H54 (cell line): ENCODE results near the gene AKR1D1.
"Not testable (repeated sequence)": the region's sequence is repeated elsewhere in the genome, so short reads cannot be mapped to it uniquely, and the experiment has no call there.

Experiments
- DNase-seq: peaks from one replicate; pipeline ENCODE4 v3.0.0; 2011; ENCODE audit warnings: low spot score, mixed read lengths; ENCODE audit not compliant: insufficient read length
- FAIRE-seq: peaks from 3 replicates; lab custom pipeline; 2011; peaks lifted over from hg19 to GRCh38; lab: Jason Lieb, UNC
- POLR2A ChIP-seq: IDR thresholded peaks from 2 replicates; pipeline ENCODE4 v1.6.1; 2011; ENCODE audit warnings: low read depth, mild to moderate bottlenecking, low read length

Gene AKR1D1

DNA sequence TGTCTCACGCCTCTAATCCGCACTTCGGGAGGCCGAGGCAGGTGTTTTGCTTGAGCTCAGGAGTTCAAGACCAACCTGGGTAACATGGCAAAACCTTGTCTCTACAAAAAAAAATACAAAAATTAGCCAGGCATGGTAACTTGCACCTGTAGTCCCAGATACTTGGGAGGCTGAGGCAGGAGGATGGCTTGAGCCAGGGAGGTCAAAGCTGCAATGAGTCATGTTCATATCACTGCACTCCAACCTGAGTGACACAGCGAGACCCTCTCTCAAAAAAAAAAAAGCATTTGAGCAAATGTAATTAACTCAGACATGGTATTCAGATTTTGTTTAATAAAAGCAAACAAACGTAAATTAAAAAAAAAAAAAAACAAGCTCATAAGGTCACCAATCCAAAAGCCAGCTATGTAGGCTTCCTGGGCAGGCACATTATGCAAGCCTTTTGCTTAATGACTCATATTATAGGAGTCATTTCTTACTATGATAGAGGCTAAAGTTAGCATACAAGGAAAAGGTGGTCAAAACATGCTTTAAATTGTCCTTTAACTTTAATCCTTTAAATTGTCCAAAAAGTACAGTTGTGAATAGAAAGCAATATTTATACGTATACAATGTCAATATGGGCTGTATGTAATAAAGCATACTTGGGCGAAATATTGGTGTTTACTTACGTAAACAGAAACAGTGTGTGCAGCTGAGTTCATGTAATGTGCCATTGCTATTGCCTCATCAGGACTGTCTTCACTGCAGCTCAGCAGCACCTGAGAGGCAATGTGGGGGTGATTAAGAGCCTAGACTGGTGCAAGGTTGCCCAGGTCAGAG, 13.0 kb downstream of the AKR1D1 start:
- TF ChIP-seq POLR2A: no peak
- DNase-seq: peak; percentile 30
- no peak for FAIRE-seq

DNA sequence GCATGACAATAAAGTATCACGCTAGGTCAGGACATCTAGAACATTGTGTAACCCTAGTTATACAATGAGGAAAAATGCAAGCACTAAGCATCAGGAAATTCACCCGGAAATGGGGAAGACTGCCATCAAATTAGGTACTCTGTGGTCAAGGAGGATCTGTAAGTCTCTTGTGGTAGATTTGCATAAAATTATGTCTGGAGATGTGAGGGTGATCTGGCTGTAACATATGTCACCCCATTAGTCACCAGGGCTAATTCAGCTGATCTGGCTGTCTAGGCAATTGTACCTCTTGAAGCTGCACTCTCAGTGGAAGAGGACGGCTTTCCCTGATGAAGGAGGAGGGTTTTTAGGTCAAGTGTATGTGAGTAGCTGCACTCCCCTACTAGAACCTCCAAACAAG, 14.8 kb downstream of the AKR1D1 start:
- no peak for TF ChIP-seq POLR2A
- DNase-seq (no peak), FAIRE-seq (no peak)

DNA sequence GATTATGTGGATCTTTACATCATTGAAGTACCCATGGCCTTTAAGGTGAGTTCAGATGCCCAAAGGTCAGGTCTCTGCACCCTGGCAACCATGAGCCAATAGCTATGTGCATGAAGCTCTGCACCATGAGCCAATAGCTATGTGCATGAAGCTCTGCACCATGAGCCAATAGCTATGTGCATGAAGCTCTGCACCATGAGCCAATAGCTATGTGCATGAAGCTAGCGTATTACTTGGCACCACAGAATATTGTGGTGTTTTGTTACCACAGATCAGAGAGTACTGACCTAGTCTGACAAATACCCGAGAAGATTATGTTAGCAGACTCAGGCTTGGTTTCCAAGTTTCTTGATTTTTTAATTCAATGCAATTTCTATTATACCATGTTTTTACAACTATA, 15.6 kb downstream of the AKR1D1 start:
- DNase-seq, FAIRE-seq: not testable (repeated sequence)

DNA sequence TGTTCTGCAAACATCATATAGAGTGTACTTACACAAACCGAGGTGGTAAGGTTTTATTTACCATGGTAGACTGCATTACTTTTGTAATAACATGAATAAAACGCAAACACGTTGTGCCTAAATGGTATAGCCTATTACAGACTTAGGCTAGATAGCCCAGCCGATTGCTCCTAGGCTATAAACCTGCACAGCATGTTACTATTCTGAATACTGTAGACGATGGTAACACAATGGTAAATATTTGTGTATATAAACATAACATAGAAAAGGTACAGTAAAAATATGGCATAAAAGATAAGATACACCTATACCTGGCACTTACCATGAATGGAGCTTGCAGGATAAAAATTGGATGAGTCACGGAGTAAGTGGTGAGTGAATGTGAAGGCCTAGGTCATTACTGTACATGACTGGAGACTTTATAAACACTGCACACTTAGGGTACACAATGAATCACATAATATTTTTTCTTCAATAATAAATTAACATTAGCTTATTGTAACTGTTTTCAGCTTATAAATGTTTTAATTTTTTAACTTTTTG, 16.3 kb downstream of the AKR1D1 start:
- no peak for TF ChIP-seq POLR2A
- DNase-seq (no peak), FAIRE-seq (no peak)

DNA sequence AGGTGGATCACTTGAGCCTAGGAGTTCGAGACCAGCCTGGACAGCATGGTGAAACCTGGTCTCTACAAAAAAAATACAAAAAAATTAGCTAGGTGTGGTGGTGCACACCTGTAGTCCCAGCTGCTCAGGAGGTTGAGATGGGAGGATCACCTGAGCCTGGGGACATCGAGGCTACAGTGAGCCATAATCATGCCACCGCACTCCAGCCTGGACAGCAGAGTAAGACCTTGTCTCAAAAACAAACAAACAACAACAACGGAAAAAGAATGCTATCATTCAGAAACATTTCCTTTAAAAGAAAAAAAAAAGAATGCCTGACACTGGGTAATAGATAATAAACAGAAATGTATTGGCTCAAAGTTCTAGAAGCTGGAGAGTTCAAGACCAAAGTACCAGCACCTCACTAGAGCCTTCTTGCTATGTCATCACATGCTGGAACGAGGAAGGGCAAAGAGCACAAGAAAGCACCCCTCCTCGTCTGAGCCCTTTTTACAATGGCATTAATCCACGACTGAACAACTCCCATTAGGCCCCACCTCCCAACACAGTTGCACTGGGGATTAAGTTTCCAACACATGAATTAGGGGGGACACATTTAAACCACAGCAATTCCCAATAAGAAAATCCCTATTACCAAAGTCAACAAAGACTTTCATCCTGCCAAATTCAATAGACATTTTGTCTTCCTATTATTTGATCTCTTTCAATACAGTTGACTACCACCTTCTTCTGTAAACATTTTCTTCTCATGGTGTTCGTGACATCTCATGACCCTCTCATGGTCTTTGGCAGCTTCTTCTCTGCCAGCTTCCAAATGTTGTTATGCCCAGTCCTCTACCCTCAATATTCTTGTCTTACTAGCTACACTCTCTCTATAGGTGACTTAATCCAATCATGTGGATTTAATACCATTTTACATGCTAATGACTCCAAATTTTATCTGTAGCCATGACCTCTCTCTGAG, 20.0 kb downstream of the AKR1D1 start:
- FAIRE-seq: no peak
- no peak for DNase-seq
- no peak for TF ChIP-seq POLR2A

DNA sequence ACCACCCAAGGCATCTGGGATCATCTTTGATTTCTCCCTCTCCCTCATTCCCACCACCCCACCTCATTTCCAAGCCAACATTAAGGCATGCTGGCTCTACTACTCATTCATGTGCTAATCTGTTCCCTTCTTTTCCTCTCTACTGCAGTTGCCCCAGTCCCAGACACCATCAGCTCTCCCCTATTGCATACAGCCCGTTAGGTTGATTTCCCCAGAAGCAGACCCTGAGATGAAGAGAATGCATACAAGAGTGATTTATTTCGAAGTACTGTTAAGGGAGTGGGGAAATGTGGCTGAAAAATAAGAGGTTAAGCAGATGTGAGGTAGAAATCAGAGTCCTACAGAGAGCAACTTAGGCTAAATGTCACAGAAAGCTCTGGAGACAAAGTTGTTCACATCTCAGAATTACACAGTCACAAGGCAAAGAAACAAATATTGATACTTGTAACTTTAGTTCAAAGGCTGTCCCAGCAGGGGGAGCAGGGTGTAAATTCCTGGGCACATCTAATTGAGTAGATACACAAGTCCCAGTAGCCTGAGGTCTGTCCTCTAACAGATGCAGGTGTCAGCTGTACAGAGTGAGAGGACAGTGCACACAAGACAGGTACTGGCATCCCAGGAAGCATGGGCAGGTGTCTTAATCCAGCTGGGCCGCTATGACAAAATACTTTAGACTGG, 20.9 kb downstream of the AKR1D1 start:
- no peak for TF ChIP-seq POLR2A
- DNase-seq (no peak), FAIRE-seq (no peak)

DNA sequence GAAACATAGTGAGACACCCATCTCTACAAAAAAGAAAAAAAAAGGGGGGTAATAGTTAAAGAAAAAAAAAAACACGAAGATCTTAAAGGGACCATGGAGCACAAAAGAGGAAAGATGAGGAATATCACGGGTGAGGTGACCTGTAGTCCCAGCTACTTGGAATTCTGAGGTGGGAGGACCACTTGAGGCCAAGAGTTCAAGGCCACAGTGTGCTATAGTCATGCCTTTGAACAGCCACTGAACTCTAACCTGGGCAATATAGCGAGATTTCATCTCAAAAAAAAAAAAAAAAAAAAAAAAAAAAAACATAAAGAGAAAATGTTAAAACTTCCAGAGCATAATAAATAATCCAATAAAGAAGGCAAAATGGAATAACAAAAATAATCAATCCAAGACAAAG, 23.6 kb downstream of the AKR1D1 start:
- TF ChIP-seq POLR2A: no peak
- DNase-seq (no peak), FAIRE-seq (no peak)

DNA sequence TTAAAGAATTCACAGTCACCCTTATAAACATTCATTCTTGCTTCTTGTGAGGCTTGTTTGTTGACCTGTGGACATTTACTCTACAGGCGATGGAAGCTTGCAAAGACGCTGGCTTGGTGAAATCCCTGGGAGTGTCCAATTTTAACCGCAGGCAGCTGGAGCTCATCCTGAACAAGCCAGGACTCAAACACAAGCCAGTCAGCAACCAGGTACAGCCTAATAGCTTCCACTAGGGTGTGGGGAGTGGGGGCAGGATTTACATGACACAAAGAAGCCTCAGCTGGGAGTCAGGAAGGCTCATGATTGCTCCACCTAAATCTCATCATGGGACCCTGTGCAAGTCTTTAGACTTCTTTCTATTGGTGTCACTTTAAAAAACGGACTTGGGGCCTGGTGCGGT, 29.0 kb downstream of the AKR1D1 start:
- no peak for TF ChIP-seq POLR2A
- no peak for FAIRE-seq

DNA sequence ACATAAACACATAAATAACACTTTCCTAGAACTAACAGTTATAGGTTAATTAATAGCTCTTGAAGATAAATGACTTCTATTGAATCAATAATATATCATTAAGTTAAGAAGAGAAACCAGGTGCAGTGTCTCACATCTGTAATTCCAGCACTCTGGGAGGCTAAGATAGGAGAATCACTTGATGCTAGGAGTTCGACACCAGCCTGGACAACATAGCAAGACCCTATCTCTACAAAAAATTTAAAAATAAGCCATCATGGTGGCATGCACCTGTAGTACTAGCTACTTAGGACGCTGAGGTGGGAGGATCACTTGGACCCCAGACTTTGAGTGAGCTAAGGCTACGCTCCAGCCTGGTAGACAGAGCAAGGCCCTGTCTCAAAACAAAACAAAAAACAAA, 38.8 kb downstream of the AKR1D1 start:
- no peak for FAIRE-seq

More for the DNA sequence above, 29.0 kb downstream of the AKR1D1 start:
- DNase-seq: no peak

DNA sequence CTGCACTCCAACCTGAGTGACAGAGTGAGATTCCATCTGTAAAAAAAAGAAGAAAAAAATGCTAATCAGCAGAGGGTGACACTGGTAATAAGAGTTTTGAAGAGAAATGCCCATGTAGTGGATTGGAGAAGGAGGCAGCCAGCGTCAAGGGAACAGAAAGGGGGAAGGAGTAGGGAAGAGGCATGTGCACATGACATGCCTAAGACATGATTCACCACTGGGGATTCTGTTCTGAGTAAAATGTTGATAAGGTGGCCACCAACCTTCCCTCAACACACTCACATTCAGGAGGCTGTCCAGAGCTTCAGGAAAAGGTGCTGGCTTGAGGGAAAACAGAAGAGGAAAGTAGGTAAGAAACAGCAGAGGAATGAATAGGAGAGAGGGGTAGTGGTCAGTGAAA, 39.9 kb downstream of the AKR1D1 start:
- no peak for TF ChIP-seq POLR2A
- DNase-seq: peak; percentile 46
- FAIRE-seq: peak; percentile 91

More for the DNA sequence above, 38.8 kb downstream of the AKR1D1 start:
- DNase-seq: no peak
- no peak for TF ChIP-seq POLR2A

DNA sequence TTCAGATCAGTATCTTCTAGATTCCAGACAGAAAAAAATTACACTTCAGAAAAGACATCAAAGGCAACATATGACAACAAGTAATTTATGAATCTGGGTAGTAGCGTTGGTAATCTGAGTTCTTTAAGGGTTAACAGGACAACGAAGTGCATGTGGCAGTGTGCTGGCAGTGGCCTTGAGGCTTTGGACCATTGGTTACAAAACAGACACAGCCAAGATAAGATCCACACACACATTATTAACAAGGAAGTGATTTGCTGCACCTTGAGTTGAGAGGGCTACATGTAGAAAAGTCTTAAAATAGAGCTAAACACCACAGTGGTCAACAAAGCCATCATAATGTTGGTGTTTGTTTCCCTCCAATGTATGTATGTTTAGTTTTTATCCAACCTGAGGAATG, 40.6 kb downstream of the AKR1D1 start:
- FAIRE-seq (no peak), DNase-seq (no peak)
- no peak for TF ChIP-seq POLR2A

DNA sequence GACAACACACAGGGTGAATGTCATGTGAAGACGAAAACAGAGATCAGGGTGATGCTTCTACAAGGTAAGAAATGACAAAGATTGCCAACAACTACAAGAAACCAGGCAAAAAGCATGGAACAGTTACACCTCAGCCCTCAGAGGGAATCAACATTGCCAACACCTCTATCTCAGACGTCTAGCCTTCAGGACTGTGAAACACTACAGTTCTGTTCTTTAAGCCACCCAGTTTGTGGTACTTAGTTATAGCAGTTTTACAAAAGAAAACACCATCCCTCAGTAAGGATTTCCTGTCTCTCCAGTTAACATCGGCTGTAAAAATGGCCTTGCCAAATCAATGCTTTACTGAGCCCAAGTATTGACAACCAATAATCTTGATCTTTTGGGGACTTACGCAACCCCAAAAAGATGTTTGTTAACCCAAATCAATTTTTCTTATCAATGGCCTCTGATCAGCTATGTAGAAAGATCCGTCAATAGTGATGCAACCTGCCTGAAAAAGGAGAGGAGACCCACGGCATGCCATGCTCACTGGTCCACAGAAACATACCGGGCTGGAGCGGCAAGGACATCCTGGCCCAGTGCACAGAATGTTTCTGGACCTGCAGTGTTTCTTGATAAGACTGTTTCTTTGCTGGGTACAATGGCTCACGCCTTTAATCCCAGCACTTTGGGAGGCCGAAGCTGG, 44.0 kb downstream of the AKR1D1 start:
- FAIRE-seq (no peak), DNase-seq (no peak)
- TF ChIP-seq POLR2A: no peak

DNA sequence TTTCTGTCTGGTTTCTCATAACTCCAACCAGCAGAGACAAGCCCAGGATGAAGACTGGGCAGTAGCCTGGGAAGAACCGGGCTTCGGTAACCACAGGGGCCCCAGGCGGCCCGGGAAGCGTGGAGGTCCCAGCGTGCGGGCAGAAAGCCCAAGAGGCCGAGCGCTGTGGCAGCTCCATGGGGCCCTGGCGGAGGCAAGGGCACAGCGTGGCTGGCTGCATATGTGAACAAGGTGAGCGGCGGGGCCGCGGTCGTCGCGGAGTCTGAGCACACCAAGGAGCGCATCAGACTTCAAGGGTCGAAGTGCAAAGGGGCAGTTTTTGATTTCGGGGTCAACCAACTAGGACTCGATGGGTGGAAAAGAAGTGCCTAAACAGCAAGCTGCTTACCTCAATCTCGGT, 45.9 kb downstream of the AKR1D1 start:
- FAIRE-seq (no peak), DNase-seq (no peak)
- no peak for TF ChIP-seq POLR2A

DNA sequence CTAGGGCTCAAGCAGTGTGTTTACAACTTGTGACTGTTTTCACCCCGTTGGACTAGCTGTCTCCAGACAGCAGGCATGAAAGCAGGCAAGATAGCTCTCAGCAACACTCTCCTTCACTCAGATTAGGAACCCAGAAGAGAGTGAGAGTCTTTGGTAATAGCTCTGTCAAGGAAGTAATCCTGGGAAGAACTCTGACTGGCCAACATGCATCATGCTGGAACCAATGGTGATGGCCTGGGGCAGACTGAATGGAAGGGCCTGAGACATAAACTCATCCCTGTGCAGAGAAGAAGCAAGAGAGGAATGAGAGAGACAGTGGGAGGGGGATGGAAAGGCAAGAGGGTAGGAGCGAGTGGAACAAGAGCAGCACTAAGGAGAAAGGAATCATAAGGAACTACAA, 48.9 kb downstream of the AKR1D1 start:
- FAIRE-seq: peak; percentile 27
- no peak for TF ChIP-seq POLR2A
- DNase-seq: peak; percentile 36
